B cell (primary cell): ENCODE data around the gene PPP1R16B. TPM values are rescaled to one million over a fixed set of nuclear protein-coding genes. Genes with fewer than 3 reads are reported as not detected.
A peak's percentile ranks its signal among the peaks of the same experiment; 100 is the strongest.

Source experiments
- ATAC-seq: fragments of 200-7000 bp; cut with Tn5 transposase; one replicate; pipeline ENCODE4 v1.10.0; 2021; ENCODE audit warnings: low read depth, mild to moderate bottlenecking, moderate number of reproducible peaks, moderate library complexity
- CTCF ChIA-PET: fragments of 350-600 bp; sonication (Branson Sonifier 250); formaldehyde crosslinking; loops from one replicate; lab custom pipeline; 2021; ENCODE audit warnings: antibody characterized with exemption, inconsistent platforms; lab: Charles Lee
- POLR2A ChIA-PET: fragments of 350-600 bp; sonication (Branson Sonifier 250); formaldehyde crosslinking; loops from one replicate; lab custom pipeline; 2021; ENCODE audit warnings: antibody characterized with exemption; lab: Charles Lee
- DNase-seq: peaks from one replicate; pipeline ENCODE4 v3.0.0; 2013
- H2AFZ ChIP-seq: 2 replicates; pipeline ENCODE4 v1.6.1; 2012; ENCODE audit warnings: mild to moderate bottlenecking, low read depth, low read length; ENCODE audit not compliant: insufficient read depth, poor library complexity, severe bottlenecking
- H3K27ac ChIP-seq, 2 donors: 1 replicate in 1 of 2; 2 replicates in 1 of 2; pipeline ENCODE4 v1.5.1; 2012 to 2013; ENCODE audit warnings: low read length in 2 of 2, mild to moderate bottlenecking in 2 of 2, moderate library complexity in 1 of 2
- H3K27me3 ChIP-seq, 4 experiments: fragments of 200-600 bp in 1 of 4; sonication (generic) in 1 of 4; replicated peaks in 1 of 4; 1 replicate in 2 of 4; 2 replicates in 2 of 4; pipeline versions ENCODE4 v1.6.1 to v1.7.0; 2013 to 2016; ENCODE audit warnings: low read length in 3 of 4, mild to moderate bottlenecking in 2 of 4, mixed read lengths in 1 of 4, moderate library complexity in 1 of 4; ENCODE audit not compliant: insufficient read depth in 4 of 4, control insufficient read depth in 3 of 4; ENCODE audit errors: control extremely low read depth in 1 of 4
- H3K36me3 ChIP-seq, 2 experiments: replicated peaks in 1 of 2; 1 replicate in 1 of 2; 2 replicates in 1 of 2; pipeline versions ENCODE4 v1.6.1 to v1.7.1; 2013; ENCODE audit warnings: low read length in 1 of 2; ENCODE audit not compliant: insufficient read depth in 2 of 2, control insufficient read depth in 1 of 2; ENCODE audit errors: control extremely low read depth in 1 of 2, extremely low read depth in 1 of 2
- H3K4me1 ChIP-seq, 2 donors: fragments of 200-600 bp in 1 of 2; sonication (generic) in 1 of 2; 1 replicate in 1 of 2; 2 replicates in 1 of 2; pipeline versions ENCODE4 v1.5.1 to v1.6.1; 2013 to 2017; ENCODE audit warnings: low read length in 2 of 2; ENCODE audit not compliant: control insufficient read depth in 2 of 2, insufficient read depth in 2 of 2
- H3K4me2 ChIP-seq: replicated peaks from 2 replicates; pipeline ENCODE3; 2012; ENCODE audit warnings: mild to moderate bottlenecking, low read depth, low read length; ENCODE audit not compliant: poor library complexity, severe bottlenecking
- H3K4me3 ChIP-seq, 5 experiments: fragments of 200-600 bp in 1 of 5; sonication (generic) in 1 of 5; 1 replicate in 3 of 5; 2 replicates in 2 of 5; pipeline versions ENCODE4 v1.5.1 to v1.7.0; 2011 to 2016; ENCODE audit warnings: low read length in 4 of 5, mild to moderate bottlenecking in 4 of 5, low read depth in 2 of 5, control low read depth in 1 of 5, moderate library complexity in 1 of 5; ENCODE audit not compliant: insufficient read depth in 1 of 5; ENCODE audit errors: control extremely low read depth in 1 of 5, extremely low read depth in 1 of 5
- H3K79me2 ChIP-seq: fragments of 200-600 bp; sonication (generic); one replicate; pipeline ENCODE4 v1.6.0; 2016; ENCODE audit warnings: low read length; ENCODE audit not compliant: control insufficient read depth, insufficient read depth
- H3K9ac ChIP-seq: fragments of 200-600 bp; sonication (generic); 2 replicates; pipeline ENCODE4 v1.6.1; 2017; ENCODE audit warnings: mild to moderate bottlenecking, low read length, moderate library complexity
- H3K9me3 ChIP-seq, 3 donors: one replicate each; pipeline versions ENCODE4 v1.6.1 to v1.7.1; 2013; ENCODE audit warnings: low read length in 2 of 3; ENCODE audit not compliant: control insufficient read depth in 2 of 3, insufficient read depth in 1 of 3; ENCODE audit errors: control extremely low read depth in 1 of 3
- H4K20me1 ChIP-seq: 2 replicates; pipeline ENCODE4 v1.6.0; 2012; ENCODE audit warnings: mild to moderate bottlenecking, low read length; ENCODE audit not compliant: insufficient read depth, control insufficient read depth, poor library complexity, severe bottlenecking
- H3K27ac Mint-ChIP-seq: one replicate; pipeline ENCODE4 v1.8.0; 2021; ENCODE audit warnings: mixed read lengths
- H3K27me3 Mint-ChIP-seq: one replicate; pipeline ENCODE4 v1.8.0; 2021; ENCODE audit warnings: mixed read lengths
- H3K4me1 Mint-ChIP-seq: one replicate; pipeline ENCODE4 v1.8.0; 2021; ENCODE audit warnings: mixed read lengths
- H3K4me3 Mint-ChIP-seq: one replicate; pipeline ENCODE4 v1.8.0; 2021; ENCODE audit warnings: mixed read lengths
- H3K9me3 Mint-ChIP-seq: one replicate; pipeline ENCODE4 v1.8.0; 2022; ENCODE audit warnings: mixed read lengths; ENCODE audit not compliant: insufficient read depth
- CTCF ChIP-seq: fragments of 200-600 bp; IDR thresholded peaks from one replicate; pipeline ENCODE4 v1.8.0; 2022; ENCODE audit warnings: antibody characterized with exemption, mild to moderate bottlenecking
- EZH2 ChIP-seq: IDR thresholded peaks from 2 replicates; pipeline ENCODE4 v1.6.1; 2012; ENCODE audit warnings: borderline replicate concordance, low read depth, mild to moderate bottlenecking, moderate library complexity, low read length; ENCODE audit not compliant: insufficient read depth, poor library complexity, severe bottlenecking
- WGBS: methylation state at CpG from one replicate; pipeline ENCODE4 v1.1.5; 2013; ENCODE audit warnings: missing lambda C conversion rate; ENCODE audit not compliant: insufficient coverage; 5-methylcytosine and 5-hydroxymethylcytosine counted together
- intact Hi-C: fragments of 100-400 bp; cut with micrococcal nuclease; formaldehyde crosslinking; loops from one replicate; pipeline ENCODE4 v1.10.0; 2022
- polyA plus RNA-seq: library from polyadenylated mRNA; depleted of rRNA; stranded (reverse); fragments of >200 nt; gene quantifications from 2 replicates; pipeline ENCODE4 v1.2.3, GENCODE V29; 2012
- total RNA-seq, 2 donors: library from RNA; stranded (reverse); fragments of 120-200 nt in 1 of 2; gene quantifications; 1 replicate in 1 of 2; 2 replicates in 1 of 2; pipeline versions ENCODE4 v1.2.3 to v1.2.4, GENCODE V29; 2013 to 2022

Gene PPP1R16B
- total and polyA plus RNA-seq, 2 donors (not counting 1 experiment from before 2014, with no cell fraction given), result 58.8 to 108 TPM

DNA sequence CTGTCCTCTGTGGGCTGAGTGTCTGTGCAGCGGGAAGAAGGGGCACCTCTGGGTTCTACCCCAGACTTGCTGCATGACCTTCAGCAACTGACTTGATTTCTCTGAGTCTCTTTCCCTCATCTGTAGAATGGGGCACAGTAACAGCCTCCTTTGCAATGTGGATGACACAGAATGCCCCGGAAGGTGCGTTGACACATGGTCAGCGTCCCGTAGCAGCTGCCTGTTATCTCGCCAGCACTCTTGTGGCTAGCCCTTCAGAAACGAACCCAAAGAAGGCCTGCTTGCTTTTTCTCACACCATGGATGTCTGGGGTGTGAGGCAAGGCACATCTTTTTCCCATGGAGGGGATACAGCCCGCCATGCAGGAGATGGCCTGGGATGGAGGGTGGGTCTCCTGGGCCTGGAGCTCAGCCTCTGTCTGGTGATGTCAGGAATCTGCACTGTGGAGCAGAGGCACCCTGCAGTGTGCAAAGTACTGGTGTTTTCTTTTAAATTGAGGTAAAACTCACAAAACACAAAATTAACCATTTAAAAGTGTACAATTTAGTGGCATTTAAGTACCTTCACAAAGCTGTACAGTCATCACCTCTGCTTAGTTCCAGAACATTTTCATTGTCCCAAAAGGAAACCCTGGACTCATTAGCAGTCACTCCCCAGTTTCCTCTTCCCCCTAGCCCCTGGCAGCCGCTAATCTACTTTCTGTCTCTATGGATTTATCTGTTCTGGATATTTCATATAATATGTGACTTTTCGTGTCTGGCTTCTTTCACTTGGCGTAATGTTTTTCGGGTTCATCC is 61.0 kb downstream of the PPP1R16B start:
- Histone ChIP-seq H3K9me3 (peaks cover 0 to 5% (median 0%) of the 10 kb centered on the region in 3 donors), H3K79me2 (peaks cover 100% of the 10 kb centered on the region), H3K27ac (peak overlapping the region; percentile 19 to 71), H4K20me1 (no peaks in the 10 kb centered on the region), H3K4me3 (no peak overlapping the region), H3K4me2 (no peak overlapping the region), H3K9ac (no peak overlapping the region), H3K4me1 (peaks cover 67 to 89% of the 10 kb centered on the region in 2 donors), H3K36me3 (peaks cover 0 to 9% of the 10 kb centered on the region in 2 experiments), H2AFZ (no peak overlapping the region), H3K27me3 (no peaks in the 10 kb centered on the region)
- H3K4me3 Mint-ChIP-seq, result peak overlapping the region; percentile 44
- H3K27me3 Mint-ChIP-seq, result no peaks in the 10 kb centered on the region
- H3K27ac Mint-ChIP-seq, result peak overlapping the region; percentile 80
- ChIA-PET CTCF (interaction anchor here (0.7 to 1.7 kb wide), 9 partner anchors 8 to 808 kb away, joined by 3 to 7 read pairs (median 3); partner anchors contain the start of gene FAM83D), POLR2A (interaction anchor here (0.5 to 2.0 kb wide), 3 partner anchors 24 to 1596 kb away, joined by 4 to 8 read pairs (median 4); no protein-coding TSS in a partner anchor)
- no peak for TF ChIP-seq EZH2
- TF ChIP-seq CTCF, result no peak
- no peaks in the 10 kb centered on the region for H3K9me3 Mint-ChIP-seq
- no peak for ATAC-seq
- 75% methylated on average over 7 of the region's 12 CpGs for WGBS
- H3K4me1 Mint-ChIP-seq, result peaks cover 85% of the 10 kb centered on the region
- no peak for DNase-seq
- intact Hi-C loops, result no loop called here

DNA sequence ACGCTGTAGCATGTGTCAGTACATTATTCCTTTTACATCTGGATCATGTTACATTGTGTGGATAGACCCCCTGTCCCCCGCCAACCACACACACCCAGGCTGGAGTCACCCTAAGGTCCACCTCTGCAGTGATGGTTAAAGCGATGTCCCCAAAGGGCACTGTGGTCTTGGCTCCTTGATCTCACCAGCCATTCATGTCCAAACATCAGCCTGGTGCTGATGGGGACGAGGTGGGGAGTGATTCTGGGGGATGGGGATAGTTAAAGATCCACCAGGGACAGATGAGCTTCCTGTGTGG is 61.5 kb downstream of the PPP1R16B start:
- Histone ChIP-seq H4K20me1 (no peaks in the 10 kb centered on the region), H3K4me2 (no peak overlapping the region), H3K36me3 (peaks cover 0 to 9% of the 10 kb centered on the region in 2 experiments), H3K79me2 (peaks cover 100% of the 10 kb centered on the region), H3K9me3 (peaks cover 0 to 5% (median 0%) of the 10 kb centered on the region in 3 donors), H3K4me3 (no peak overlapping the region), H3K27me3 (no peaks in the 10 kb centered on the region), H3K27ac (peak overlapping the region in 1 of 2 donors; percentile 71), H3K4me1 (peaks cover 67 to 89% of the 10 kb centered on the region in 2 donors), H2AFZ (no peak overlapping the region), H3K9ac (no peak overlapping the region)
- intact Hi-C loops, result no loop called here
- Mint-ChIP-seq H3K4me3 (peak overlapping the region; percentile 10), H3K9me3 (no peaks in the 10 kb centered on the region), H3K27me3 (no peaks in the 10 kb centered on the region), H3K27ac (peak overlapping the region; percentile 71), H3K4me1 (peaks cover 83% of the 10 kb centered on the region)
- no peak for TF ChIP-seq EZH2
- DNase-seq (no peak), ATAC-seq (no peak)
- WGBS, result 100% methylated on average over 1 of the region's 4 CpGs
- POLR2A ChIA-PET, result interaction anchor here (2.0 kb wide), 1 partner anchor 24 kb away, joined by 8 read pairs; no protein-coding TSS in a partner anchor
- CTCF ChIA-PET, result interaction anchor here (0.7 to 1.7 kb wide), 7 partner anchors 15 to 808 kb away, joined by 3 to 7 read pairs (median 3); partner anchors contain the start of gene FAM83D
